SIG-M5 treated with dmso at 0.1 percent for 504 hours (cell line): ENCODE results near the gene KLHL20.
"Not testable (repeated sequence)": the region's sequence is repeated elsewhere in the genome, so short reads cannot be mapped to it uniquely, and the experiment has no call there.

Experiments used
- DNase-seq: peaks from one replicate; lab custom pipeline; 2025; ENCODE audit not compliant: unreplicated experiment; lab: John Stamatoyannopoulos, UW

KLHL20 gene

GRCh38 chr1:173744651-173745050 lies 29.9 kb downstream of the KLHL20 start:
- no peak for DNase-seq

- DNase-seq = no peak
Measured at GRCh38 chr1:173749137-173749536, 34.4 kb downstream of the KLHL20 start.

GRCh38 chr1:173753830-173754229 lies 39.0 kb downstream of the KLHL20 start:
- no peak for DNase-seq

GRCh38 chr1:173757666-173758065 lies 42.9 kb downstream of the KLHL20 start:
- DNase-seq = no peak

GRCh38 chr1:173758110-173758509 lies 43.3 kb downstream of the KLHL20 start:
- no peak for DNase-seq

- DNase-seq = no peak
Measured at GRCh38 chr1:173758980-173759379, 44.2 kb downstream of the KLHL20 start.

GRCh38 chr1:173764331-173764730 lies 49.5 kb downstream of the KLHL20 start:
- DNase-seq = not testable (repeated sequence)

- no peak for DNase-seq
Measured at GRCh38 chr1:173768206-173768605, 53.4 kb downstream of the KLHL20 start.

- DNase-seq = no peak
Measured at GRCh38 chr1:173768827-173769226, 54.0 kb downstream of the KLHL20 start.

GRCh38 chr1:173770330-173770729 lies 55.5 kb downstream of the KLHL20 start:
- DNase-seq = not testable (repeated sequence)

GRCh38 chr1:173771560-173771959 lies 56.8 kb downstream of the KLHL20 start:
- DNase-seq = no peak

GRCh38 chr1:173775578-173776226 lies 60.9 kb downstream of the KLHL20 start:
- no peak for DNase-seq

- no peak for DNase-seq
Measured at GRCh38 chr1:173779936-173780335, 65.2 kb downstream of the KLHL20 start.

GRCh38 chr1:173784997-173785396 lies 70.2 kb downstream of the KLHL20 start:
- DNase-seq = no peak

- no peak for DNase-seq
Measured at GRCh38 chr1:173789841-173790240, 75.1 kb downstream of the KLHL20 start.

- no peak for DNase-seq
Measured at GRCh38 chr1:173798078-173798477, 83.3 kb downstream of the KLHL20 start.

GRCh38 chr1:173799995-173800394 lies 85.2 kb downstream of the KLHL20 start:
- DNase-seq = not testable (repeated sequence)

- DNase-seq = no peak
Measured at GRCh38 chr1:173802961-173803360, 88.2 kb downstream of the KLHL20 start.

- DNase-seq = not testable (repeated sequence)
Measured at GRCh38 chr1:173813654-173814053, 98.9 kb downstream of the KLHL20 start.

- DNase-seq = no peak
Measured at GRCh38 chr1:173818459-173818858, 103.7 kb downstream of the KLHL20 start.

GRCh38 chr1:173821680-173822079 lies 106.9 kb downstream of the KLHL20 start:
- no peak for DNase-seq

- DNase-seq = no peak
Measured at GRCh38 chr1:173823781-173824314, 109.1 kb downstream of the KLHL20 start.
